ENCODE measurements around the gene ZNF235. TPM values are rescaled to one million over a fixed set of nuclear protein-coding genes. Genes with fewer than 3 reads are reported as not detected.
A peak's percentile ranks its signal among the peaks of the same experiment; 100 is the strongest.
"Not testable (repeated sequence)": the region's sequence is repeated elsewhere in the genome, so short reads cannot be mapped to it uniquely, and the experiment has no call there.

The ZNF235 gene
- total and polyA plus RNA-seq, 3 experiments from 2014 or later = 3.8 to 5.1 (median 4.7) TPM

DNA sequence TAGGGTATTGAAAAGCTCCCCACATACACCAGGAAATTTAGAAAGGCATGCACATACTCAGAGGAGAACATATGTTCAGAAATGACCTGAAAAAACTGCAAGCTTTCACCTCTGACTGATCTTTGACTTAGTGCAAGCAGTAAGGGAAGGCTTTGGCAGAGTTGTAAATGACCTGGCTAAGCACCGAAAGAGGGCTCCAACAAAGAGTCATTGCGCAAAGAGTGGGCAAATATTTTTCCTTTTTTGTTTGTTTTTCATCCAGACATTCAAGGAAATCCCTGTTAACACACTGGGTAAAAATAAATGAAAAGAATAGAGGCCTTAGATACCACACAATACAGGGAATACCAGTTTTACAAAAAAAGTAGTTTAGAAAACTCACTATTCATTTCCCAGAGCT, 50.3 kb downstream of the ZNF235 start:
- DNase-seq = no peak
- Histone ChIP-seq H3K36me3 (ENCODE audit: insufficient read depth, low read length) (no peaks in the 10 kb centered on the region), H3K4me1 (ENCODE audit: insufficient read depth, low read length) (no peaks in the 10 kb centered on the region), H3K27ac (ENCODE audit: low read depth, low read length) (no peak overlapping the region), H3K27me3 (ENCODE audit: insufficient read depth, low read length, poor library complexity, severe bottlenecking) (no peaks in the 10 kb centered on the region), H3K9me3 (ENCODE audit: low read length) (peaks cover 31% of the 10 kb centered on the region), H3K4me3 (ENCODE audit: low read length) (no peak overlapping the region)
- H3K36me3 Mint-ChIP-seq = peaks cover 10 to 86% (median 51%) of the 10 kb centered on the region in 3 donors
- peaks cover 57 to 98% (median 90%) of the 10 kb centered on the region in 5 donors for H3K9me3 Mint-ChIP-seq
- ChIA-PET CTCF (no interaction called here), POLR2A (no interaction called here)
- no peak overlapping the region for H3K4me3 Mint-ChIP-seq
- peaks cover 0 to 1% of the 10 kb centered on the region in 2 donors for H3K27me3 Mint-ChIP-seq
- H3K27ac Mint-ChIP-seq = no peak overlapping the region
- peaks cover 0 to 2% (median 0%) of the 10 kb centered on the region in 3 donors for H3K4me1 Mint-ChIP-seq

DNA sequence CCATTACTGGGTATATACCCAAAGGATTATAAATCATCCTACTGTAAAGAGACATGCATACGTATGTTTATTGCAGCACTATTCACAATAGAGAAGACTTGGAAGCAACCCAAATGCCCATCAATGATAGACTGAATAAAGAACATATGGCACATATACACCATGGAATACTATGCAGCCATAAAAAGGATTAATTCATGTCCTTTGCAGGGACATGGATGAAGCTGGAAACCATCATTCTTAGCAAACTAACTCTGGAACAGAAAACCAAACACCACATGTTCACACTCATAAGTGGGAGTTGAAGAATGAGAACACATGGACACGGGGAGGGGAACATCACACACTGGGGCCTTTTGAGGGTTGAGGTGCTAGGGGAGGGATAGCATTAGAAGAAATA, 51.4 kb downstream of the ZNF235 start:
- H3K4me3 ChIP-seq (ENCODE audit: low read length); H3K27ac ChIP-seq (ENCODE audit: low read depth, low read length); CTCF ChIA-PET; H3K27me3 ChIP-seq (ENCODE audit: insufficient read depth, low read length, poor library complexity, severe bottlenecking); H3K4me1 ChIP-seq (ENCODE audit: insufficient read depth, low read length); H3K27ac Mint-ChIP-seq; H3K36me3 ChIP-seq (ENCODE audit: insufficient read depth, low read length); DNase-seq; H3K4me3 Mint-ChIP-seq; POLR2A ChIA-PET; H3K4me1 Mint-ChIP-seq; H3K27me3 Mint-ChIP-seq: not testable (repeated sequence)
- peaks cover 61 to 98% (median 89%) of the 10 kb centered on the region in 5 donors for H3K9me3 Mint-ChIP-seq
- H3K36me3 Mint-ChIP-seq = peaks cover 10 to 92% (median 59%) of the 10 kb centered on the region in 3 donors
- H3K9me3 ChIP-seq (ENCODE audit: low read length) = peaks cover 35% of the 10 kb centered on the region

GRCh38 chr19:44252332-44252731, 52.5 kb downstream of the ZNF235 start:
- H3K27ac Mint-ChIP-seq; H3K27me3 Mint-ChIP-seq; H3K27me3 ChIP-seq (ENCODE audit: insufficient read depth, low read length, poor library complexity, severe bottlenecking); H3K4me3 ChIP-seq (ENCODE audit: low read length); H3K4me1 ChIP-seq (ENCODE audit: insufficient read depth, low read length); H3K27ac ChIP-seq (ENCODE audit: low read depth, low read length); CTCF ChIA-PET; H3K36me3 ChIP-seq (ENCODE audit: insufficient read depth, low read length); DNase-seq; H3K4me3 Mint-ChIP-seq; POLR2A ChIA-PET; H3K4me1 Mint-ChIP-seq: not testable (repeated sequence)
- H3K9me3 Mint-ChIP-seq = peaks cover 59 to 98% (median 87%) of the 10 kb centered on the region in 5 donors
- H3K9me3 ChIP-seq (ENCODE audit: low read length) = peaks cover 33% of the 10 kb centered on the region
- H3K36me3 Mint-ChIP-seq = peaks cover 10 to 92% (median 58%) of the 10 kb centered on the region in 3 donors

GRCh38 chr19:44236384-44236783, 68.4 kb downstream of the ZNF235 start:
- Histone ChIP-seq H3K27ac (ENCODE audit: low read depth, low read length) (no peak overlapping the region), H3K27me3 (ENCODE audit: insufficient read depth, low read length, poor library complexity, severe bottlenecking) (no peaks in the 10 kb centered on the region), H3K4me3 (ENCODE audit: low read length) (peak overlapping the region; percentile 1), H3K9me3 (ENCODE audit: low read length) (peaks cover 49% of the 10 kb centered on the region), H3K36me3 (ENCODE audit: insufficient read depth, low read length) (peaks cover 46% of the 10 kb centered on the region), H3K4me1 (ENCODE audit: insufficient read depth, low read length) (no peaks in the 10 kb centered on the region)
- H3K36me3 Mint-ChIP-seq = peaks cover 46 to 74% (median 68%) of the 10 kb centered on the region in 3 donors
- ChIA-PET POLR2A (no interaction called here), CTCF (no interaction called here)
- H3K27ac Mint-ChIP-seq = no peak overlapping the region
- no peak overlapping the region for H3K4me3 Mint-ChIP-seq
- peaks cover 72 to 93% (median 83%) of the 10 kb centered on the region in 5 donors for H3K9me3 Mint-ChIP-seq
- no peaks in the 10 kb centered on the region for H3K4me1 Mint-ChIP-seq
- peaks cover 0 to 3% of the 10 kb centered on the region in 2 donors for H3K27me3 Mint-ChIP-seq
- DNase-seq = no peak

Other genes starting within 250 kb of the ZNF235 start
- 1 to 10 TPM; 2.4 to 2.7 TPM for gene ZNF284, start 232.9 kb downstream of the ZNF235 start, total RNA-seq
- 0.91 TPM for gene ZNF284, start 232.9 kb downstream of the ZNF235 start, polyA plus RNA-seq
- gene ZNF224, start 210.7 kb downstream of the ZNF235 start, total RNA-seq = 10 to 100 TPM; 19.6 to 20.6 TPM
- 11.9 TPM for gene ZNF224, start 210.7 kb downstream of the ZNF235 start, polyA plus RNA-seq
- gene ZNF225, start 191.6 kb downstream of the ZNF235 start, total RNA-seq = 1 to 10 TPM; 3.3 to 3.5 TPM
- gene ZNF225, start 191.6 kb downstream of the ZNF235 start, polyA plus RNA-seq = 3.6 TPM
- gene ZNF234, start 163.5 kb downstream of the ZNF235 start, total RNA-seq = 1 to 10 TPM; 9.4 to 9.5 TPM
- 5.2 TPM for gene ZNF234, start 163.5 kb downstream of the ZNF235 start, polyA plus RNA-seq
- 1 to 10 TPM; 8.6 to 9.4 TPM for gene ZNF226, start 139.9 kb downstream of the ZNF235 start, total RNA-seq
- gene ZNF226, start 139.9 kb downstream of the ZNF235 start, polyA plus RNA-seq = 24.8 TPM
- gene ZNF227, start 92.5 kb downstream of the ZNF235 start, total RNA-seq = 10 to 100 TPM; 22.1 to 24.0 TPM
- 11.4 TPM for gene ZNF227, start 92.5 kb downstream of the ZNF235 start, polyA plus RNA-seq
- under 1 TPM; 0.09 to 0.22 TPM for gene ZNF233, start 45.1 kb downstream of the ZNF235 start, total RNA-seq
- 0.44 TPM for gene ZNF233, start 45.1 kb downstream of the ZNF235 start, polyA plus RNA-seq
- gene ZNF112, start 51.7 kb upstream of the ZNF235 start, total RNA-seq = under 1 TPM in 1 of 2 experiments, not detected in 1; 0.49 TPM
- gene ZNF112, start 51.7 kb upstream of the ZNF235 start, polyA plus RNA-seq = not detected
- 1 to 10 TPM in 1 of 2 experiments, under 1 TPM in 1; 0.64 to 1.0 TPM for gene ZNF285, start 96.6 kb upstream of the ZNF235 start, total RNA-seq
- 1.4 TPM for gene ZNF285, start 96.6 kb upstream of the ZNF235 start, polyA plus RNA-seq
- gene ZNF229, start 143.4 kb upstream of the ZNF235 start, total RNA-seq = 1 to 10 TPM; 1.2 to 1.6 TPM
- 0.10 TPM for gene ZNF229, start 143.4 kb upstream of the ZNF235 start, polyA plus RNA-seq
- gene ZNF180, start 195.5 kb upstream of the ZNF235 start, total RNA-seq = 1 to 10 TPM; 8.6 to 9.1 TPM
- 8.4 TPM for gene ZNF180, start 195.5 kb upstream of the ZNF235 start, polyA plus RNA-seq
- gene CEACAM20, start 224.7 kb upstream of the ZNF235 start, total RNA-seq = not detected
- not detected for gene CEACAM20, start 224.7 kb upstream of the ZNF235 start, polyA plus RNA-seq